ENCODE results near the gene TMEM86B.
"Not testable (repeated sequence)": the region's sequence is repeated elsewhere in the genome, so short reads cannot be mapped to it uniquely, and the experiment has no call there.

Gene TMEM86B

GRCh38 chr19:55241935-55242464 lies 13.4 kb upstream of the TMEM86B start:
- DNase-seq (ENCODE audit: low read depth in 2 of 2), result no peak

- DNase-seq (ENCODE audit: low read depth in 2 of 2), result no peak
These were observed 12.8 kb upstream of the TMEM86B start for GRCh38 chr19:55241143-55241934.

- no peak for DNase-seq (ENCODE audit: low read depth in 2 of 2)
These were observed 12.1 kb upstream of the TMEM86B start for GRCh38 chr19:55240713-55241020.

- DNase-seq (ENCODE audit: low read depth in 2 of 2), result no peak
These were observed 10.4 kb upstream of the TMEM86B start for GRCh38 chr19:55239004-55239403.

GRCh38 chr19:55238030-55238429 lies 9.5 kb upstream of the TMEM86B start:
- no peak for DNase-seq (ENCODE audit: low read depth in 2 of 2)

GRCh38 chr19:55232986-55233385 lies 4.4 kb upstream of the TMEM86B start:
- DNase-seq (ENCODE audit: low read depth in 2 of 2), result no peak

- no peak for DNase-seq (ENCODE audit: low read depth in 2 of 2)
These were observed 3.7 kb upstream of the TMEM86B start for GRCh38 chr19:55232286-55232602.

- no peak for DNase-seq (ENCODE audit: low read depth in 2 of 2)
These were observed 3.1 kb upstream of the TMEM86B start for GRCh38 chr19:55231391-55232285.

- no peak for DNase-seq (ENCODE audit: low read depth in 2 of 2)
These were observed 2.2 kb upstream of the TMEM86B start for GRCh38 chr19:55230780-55231179.

- DNase-seq (ENCODE audit: low read depth in 2 of 2), result no peak
These were observed 1.8 kb upstream of the TMEM86B start for GRCh38 chr19:55230329-55230728.

GRCh38 chr19:55229789-55230182 lies 1.2 kb upstream of the TMEM86B start:
- no peak for DNase-seq (ENCODE audit: low read depth in 2 of 2)

GRCh38 chr19:55229145-55229788 lies 704 bp upstream of the TMEM86B start:
- DNase-seq (ENCODE audit: low read depth in 2 of 2), result no peak

- DNase-seq (ENCODE audit: low read depth in 2 of 2), result no peak
These were observed 560 bp downstream of the TMEM86B start for GRCh38 chr19:55228015-55228391.

- DNase-seq (ENCODE audit: low read depth in 2 of 2), result no peak
These were observed 1.1 kb downstream of the TMEM86B start for GRCh38 chr19:55227241-55228014.

- no peak for DNase-seq (ENCODE audit: low read depth in 2 of 2)
These were observed 1.8 kb downstream of the TMEM86B start for GRCh38 chr19:55226788-55227187.

GRCh38 chr19:55226273-55226672 lies 2.3 kb downstream of the TMEM86B start:
- DNase-seq (ENCODE audit: low read depth in 2 of 2), result no peak

- no peak for DNase-seq (ENCODE audit: low read depth in 2 of 2)
These were observed 3.1 kb downstream of the TMEM86B start for GRCh38 chr19:55225415-55225958.

GRCh38 chr19:55224679-55225414 lies 3.7 kb downstream of the TMEM86B start:
- not testable (repeated sequence) for DNase-seq (ENCODE audit: low read depth in 2 of 2)

- no peak for DNase-seq (ENCODE audit: low read depth in 2 of 2)
These were observed 4.4 kb downstream of the TMEM86B start for GRCh38 chr19:55224038-55224665.

Data from stimulated activated CD4-positive, alpha-beta T cell treated with anti-CD3 and anti-CD28 coated beads, Interleukin-1b, Interleukin-23, amount 100 ng/mL, for 1 hour (primary cell).